Endothelial cell (in vitro differentiated cells): Measurements from ENCODE around the gene MOB3B. TPM values are rescaled to one million over a fixed set of nuclear protein-coding genes. Genes with fewer than 3 reads are reported as not detected.

ENCODE experiments used
- DNase-seq: peaks from one replicate; pipeline ENCODE4 v3.0.0; 2021; ENCODE audit warnings: low spot score
- H3K27ac Mint-ChIP-seq: one replicate; pipeline ENCODE4 v1.8.0; 2021; ENCODE audit warnings: mixed read lengths, inconsistent platforms; ENCODE audit not compliant: unreplicated experiment
- H3K27me3 Mint-ChIP-seq: one replicate; pipeline ENCODE4 v1.8.0; 2021; ENCODE audit warnings: mild to moderate bottlenecking, moderate library complexity, mixed read lengths, inconsistent platforms; ENCODE audit not compliant: unreplicated experiment
- H3K36me3 Mint-ChIP-seq: one replicate; pipeline ENCODE4 v1.8.0; 2021; ENCODE audit warnings: mild to moderate bottlenecking, low read depth, mixed read lengths, inconsistent platforms; ENCODE audit not compliant: unreplicated experiment
- H3K4me1 Mint-ChIP-seq: one replicate; pipeline ENCODE4 v1.8.0; 2021; ENCODE audit warnings: mild to moderate bottlenecking, mixed read lengths, inconsistent platforms; ENCODE audit not compliant: unreplicated experiment
- H3K4me3 Mint-ChIP-seq: one replicate; pipeline ENCODE4 v1.8.0; 2021; ENCODE audit warnings: mild to moderate bottlenecking, mixed read lengths, inconsistent platforms; ENCODE audit not compliant: unreplicated experiment
- H3K9me3 Mint-ChIP-seq: one replicate; pipeline ENCODE4 v1.8.0; 2021; ENCODE audit warnings: mixed read lengths, inconsistent platforms; ENCODE audit not compliant: unreplicated experiment
- total RNA-seq: library from RNA; stranded (reverse); fragmentation: NEBNext Ultra II Directional; extraction: Animal tissue kit (Norgen Biotek cat#: 25700); gene quantifications from one replicate; pipeline ENCODE4 v1.2.1, GENCODE V29; 2021; ENCODE audit not compliant: unreplicated experiment
- TF ChIP-seq, protein P1 (sequence below): fragments of 200-600 bp; sonication (generic); IDR thresholded peaks from one replicate; pipeline ENCODE4 v1.5.0; 2021; ENCODE audit warnings: antibody characterized with exemption; ENCODE audit not compliant: unreplicated experiment

The MOB3B gene
- total RNA-seq, 1 donor from 2014 or later = 6.4 TPM

DNA sequence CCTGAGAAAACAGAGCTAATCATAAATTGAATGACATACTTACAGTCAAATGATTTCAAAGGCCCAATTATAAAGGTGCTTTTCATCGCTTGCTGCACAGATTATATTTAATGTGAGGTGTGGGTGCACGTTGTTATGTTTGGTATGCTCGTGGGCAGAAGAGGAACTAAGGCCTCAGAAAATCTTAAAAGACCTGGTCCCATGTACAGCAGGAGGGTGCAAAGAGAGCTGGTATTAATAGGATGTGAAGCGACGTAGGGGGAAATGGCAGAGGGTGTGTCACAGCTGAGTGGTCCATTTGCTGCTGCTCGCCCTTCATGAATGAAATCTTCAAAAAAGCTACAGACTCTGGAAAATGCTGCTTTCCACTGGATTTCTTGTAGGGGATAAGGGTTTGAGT lies 46.0 kb downstream of the MOB3B start:
- TF ChIP-seq, protein P1, sequence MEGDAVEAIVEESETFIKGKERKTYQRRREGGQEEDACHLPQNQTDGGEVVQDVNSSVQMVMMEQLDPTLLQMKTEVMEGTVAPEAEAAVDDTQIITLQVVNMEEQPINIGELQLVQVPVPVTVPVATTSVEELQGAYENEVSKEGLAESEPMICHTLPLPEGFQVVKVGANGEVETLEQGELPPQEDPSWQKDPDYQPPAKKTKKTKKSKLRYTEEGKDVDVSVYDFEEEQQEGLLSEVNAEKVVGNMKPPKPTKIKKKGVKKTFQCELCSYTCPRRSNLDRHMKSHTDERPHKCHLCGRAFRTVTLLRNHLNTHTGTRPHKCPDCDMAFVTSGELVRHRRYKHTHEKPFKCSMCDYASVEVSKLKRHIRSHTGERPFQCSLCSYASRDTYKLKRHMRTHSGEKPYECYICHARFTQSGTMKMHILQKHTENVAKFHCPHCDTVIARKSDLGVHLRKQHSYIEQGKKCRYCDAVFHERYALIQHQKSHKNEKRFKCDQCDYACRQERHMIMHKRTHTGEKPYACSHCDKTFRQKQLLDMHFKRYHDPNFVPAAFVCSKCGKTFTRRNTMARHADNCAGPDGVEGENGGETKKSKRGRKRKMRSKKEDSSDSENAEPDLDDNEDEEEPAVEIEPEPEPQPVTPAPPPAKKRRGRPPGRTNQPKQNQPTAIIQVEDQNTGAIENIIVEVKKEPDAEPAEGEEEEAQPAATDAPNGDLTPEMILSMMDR = no peak
- Mint-ChIP-seq H3K27me3 (peaks cover 1% of the 10 kb centered on the region), H3K36me3 (peaks cover 1% of the 10 kb centered on the region), H3K9me3 (peaks cover under 1% of the 10 kb centered on the region), H3K4me1 (peaks cover 11% of the 10 kb centered on the region), H3K4me3 (no peak overlapping the region), H3K27ac (no peak overlapping the region)
- no peak for DNase-seq

DNA sequence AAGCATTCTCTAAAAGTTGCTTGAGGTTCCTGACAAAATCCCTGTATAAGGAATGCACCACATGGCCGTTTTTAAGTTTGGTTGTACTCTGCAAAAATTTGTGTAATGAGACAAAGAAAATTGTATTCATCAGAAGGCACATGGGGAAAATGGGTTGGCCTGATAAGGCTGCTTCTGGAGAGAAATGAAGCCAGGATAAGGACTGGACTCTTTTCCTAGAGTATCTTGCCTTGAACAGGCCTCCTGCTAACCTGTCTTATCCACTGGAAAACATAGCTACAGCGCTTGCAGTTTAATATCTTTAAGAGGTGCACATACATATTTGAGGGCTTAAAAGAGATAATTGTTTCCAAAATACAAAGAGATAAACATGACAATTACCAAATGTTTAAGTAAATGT lies 46.9 kb downstream of the MOB3B start:
- no peak overlapping the region for H3K4me3 Mint-ChIP-seq
- peaks cover 6% of the 10 kb centered on the region for H3K4me1 Mint-ChIP-seq
- H3K27me3 Mint-ChIP-seq = peaks cover 1% of the 10 kb centered on the region
- H3K36me3 Mint-ChIP-seq = peaks cover 5% of the 10 kb centered on the region
- DNase-seq = no peak
- TF ChIP-seq, protein P1 = no peak
- H3K27ac Mint-ChIP-seq = no peak overlapping the region
- peaks cover 5% of the 10 kb centered on the region for H3K9me3 Mint-ChIP-seq

DNA sequence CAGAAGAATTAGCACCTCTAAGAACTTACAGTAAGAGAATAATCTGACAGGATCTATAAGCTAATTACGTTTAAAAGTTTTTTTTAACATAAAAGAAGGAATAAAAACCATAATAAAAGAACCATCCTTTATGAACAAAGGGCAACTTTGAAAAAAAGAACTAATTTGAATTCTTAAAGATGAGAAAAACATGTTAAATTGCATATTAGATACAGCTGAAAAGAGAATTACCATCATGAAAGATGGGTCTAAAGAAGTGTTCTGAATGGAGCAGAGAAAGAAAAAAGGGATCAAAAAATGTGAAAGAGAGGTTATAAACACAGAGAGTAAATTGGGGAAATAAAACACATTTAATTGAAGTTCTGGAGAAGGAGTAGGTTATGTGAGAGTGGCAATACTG lies 51.3 kb downstream of the MOB3B start:
- TF ChIP-seq, protein P1 = no peak
- no peaks in the 10 kb centered on the region for H3K27me3 Mint-ChIP-seq
- H3K27ac Mint-ChIP-seq = no peak overlapping the region
- H3K4me1 Mint-ChIP-seq = no peaks in the 10 kb centered on the region
- peaks cover 11% of the 10 kb centered on the region for H3K36me3 Mint-ChIP-seq
- H3K4me3 Mint-ChIP-seq = no peak overlapping the region
- H3K9me3 Mint-ChIP-seq = peaks cover 5% of the 10 kb centered on the region
- DNase-seq = no peak

DNA sequence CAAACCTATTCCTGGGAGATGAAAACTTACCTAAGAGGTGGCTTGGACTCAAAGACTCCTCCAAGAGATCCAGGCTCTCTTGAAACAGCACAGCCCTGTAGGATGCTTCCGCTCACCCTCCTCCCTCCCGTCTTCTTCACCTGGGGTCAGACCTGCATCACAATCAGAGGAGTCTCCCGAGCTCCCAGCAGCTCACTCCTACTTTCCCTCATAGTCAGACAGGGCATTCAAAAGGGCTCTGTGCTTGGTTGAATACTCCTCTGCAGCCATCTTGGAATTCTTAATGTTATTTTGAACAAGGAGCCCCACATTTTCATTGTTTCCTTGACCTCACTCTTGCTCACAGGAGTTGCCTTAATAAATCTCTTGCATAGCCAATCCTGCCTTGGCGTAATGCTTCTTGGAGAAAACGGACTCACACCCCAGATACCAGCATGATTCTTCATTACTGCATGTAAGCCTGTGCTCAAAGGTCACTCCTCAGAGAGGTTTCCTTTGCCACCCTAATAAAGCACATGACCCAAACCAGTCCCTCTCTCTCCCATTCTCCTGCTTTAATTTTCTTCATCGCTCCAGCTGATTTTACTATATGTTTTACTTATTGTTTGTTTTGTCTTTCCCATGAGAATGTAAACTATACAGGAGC lies 52.6 kb downstream of the MOB3B start:
- no peaks in the 10 kb centered on the region for H3K4me1 Mint-ChIP-seq
- H3K27me3 Mint-ChIP-seq = no peaks in the 10 kb centered on the region
- peaks cover 5% of the 10 kb centered on the region for H3K9me3 Mint-ChIP-seq
- no peak overlapping the region for H3K27ac Mint-ChIP-seq
- TF ChIP-seq, protein P1 = no peak
- H3K36me3 Mint-ChIP-seq = peaks cover 11% of the 10 kb centered on the region
- H3K4me3 Mint-ChIP-seq = no peak overlapping the region
- no peak for DNase-seq

DNA sequence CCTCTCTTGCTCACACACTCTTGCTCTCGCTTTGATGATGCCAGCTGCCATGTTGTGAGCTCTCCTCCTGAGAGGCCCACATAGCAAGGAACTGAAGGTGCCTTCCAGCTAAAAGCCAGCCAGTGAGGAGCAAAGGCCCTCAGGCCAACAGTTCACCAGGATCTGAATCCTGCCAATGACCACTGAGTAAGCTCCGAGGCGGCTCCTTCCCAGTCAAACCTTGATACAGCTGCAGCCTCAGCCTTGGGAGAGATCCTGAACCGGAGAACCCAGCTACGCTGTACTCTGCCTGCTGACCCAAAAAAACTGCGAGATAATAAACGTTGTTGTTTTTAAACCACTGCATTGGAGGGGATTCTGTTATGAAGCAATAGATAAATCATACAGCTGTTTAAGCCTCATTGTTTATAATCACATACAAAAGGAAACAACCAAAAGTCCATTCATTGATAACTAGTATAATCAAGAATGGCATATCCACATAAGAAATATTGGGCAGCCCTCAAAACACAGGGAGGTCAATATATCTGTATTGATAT lies 54.5 kb downstream of the MOB3B start:
- no peak for DNase-seq
- peaks cover 11% of the 10 kb centered on the region for H3K36me3 Mint-ChIP-seq
- H3K27me3 Mint-ChIP-seq = no peaks in the 10 kb centered on the region
- no peak overlapping the region for H3K27ac Mint-ChIP-seq
- H3K4me3 Mint-ChIP-seq = no peak overlapping the region
- H3K9me3 Mint-ChIP-seq = peaks cover 5% of the 10 kb centered on the region
- peaks cover 3% of the 10 kb centered on the region for H3K4me1 Mint-ChIP-seq
- TF ChIP-seq, protein P1 = no peak
